H9 (cell line): ENCODE measurements around the gene DTNB. TPM values are rescaled to one million over a fixed set of nuclear protein-coding genes. Genes with fewer than 3 reads are reported as not detected.

Experiments used
- DNase-seq: peaks from one replicate; pipeline ENCODE4 v3.0.0-alpha.2; 2017
- H2AFZ ChIP-seq: one replicate; pipeline ENCODE4 v1.6.1; 2013; ENCODE audit warnings: mild to moderate bottlenecking, low read length, control low read depth, moderate library complexity
- H2AK5ac ChIP-seq: 2 replicates; pipeline ENCODE4 v1.6.1; 2013; ENCODE audit warnings: low read length, control low read depth, mixed read lengths; ENCODE audit not compliant: insufficient read length
- H2BK120ac ChIP-seq: one replicate; pipeline ENCODE4 v1.6.1; 2013; ENCODE audit warnings: low read depth, mild to moderate bottlenecking, low read length, control low read depth, inconsistent platforms; ENCODE audit not compliant: poor library complexity, severe bottlenecking
- H2BK12ac ChIP-seq: 2 replicates; pipeline ENCODE4 v1.6.1; 2013; ENCODE audit warnings: low read length, control low read depth, mixed read lengths, low read depth; ENCODE audit not compliant: insufficient read length
- H2BK15ac ChIP-seq: 2 replicates; pipeline ENCODE4 v1.6.1; 2013; ENCODE audit warnings: low read depth, low read length, control low read depth
- H2BK20ac ChIP-seq: one replicate; pipeline ENCODE4 v1.6.1; 2013; ENCODE audit warnings: low read depth, mild to moderate bottlenecking, low read length, control low read depth, inconsistent platforms; ENCODE audit not compliant: poor library complexity, severe bottlenecking
- H2BK5ac ChIP-seq: 2 replicates; pipeline ENCODE4 v1.6.1; 2013; ENCODE audit warnings: low read length, control low read depth, mixed read lengths; ENCODE audit not compliant: insufficient read length
- H3K14ac ChIP-seq: 2 replicates; pipeline ENCODE4 v1.6.1; 2013; ENCODE audit warnings: low read length, control low read depth; ENCODE audit not compliant: insufficient read depth
- H3K18ac ChIP-seq: 2 replicates; pipeline ENCODE4 v1.6.1; 2013; ENCODE audit warnings: low read depth, mild to moderate bottlenecking, mixed read lengths, low read length, control low read depth; ENCODE audit not compliant: insufficient read length
- H3K23ac ChIP-seq: 2 replicates; pipeline ENCODE4 v1.6.1; 2013; ENCODE audit warnings: low read length, control low read depth, mixed read lengths, low read depth; ENCODE audit not compliant: insufficient read length
- H3K23me2 ChIP-seq: 2 replicates; pipeline ENCODE4 v1.6.1; 2013; ENCODE audit warnings: low read depth, mild to moderate bottlenecking, mixed read lengths, low read length, control low read depth; ENCODE audit not compliant: insufficient read length, poor library complexity, severe bottlenecking
- H3K27ac ChIP-seq: 2 replicates; pipeline ENCODE4 v1.5.1; 2013; ENCODE audit warnings: low read length, control low read depth, mixed read lengths, low read depth; ENCODE audit not compliant: insufficient read length
- H3K27me3 ChIP-seq: 2 replicates; pipeline ENCODE4 v1.6.1; 2013; ENCODE audit warnings: low read length, control low read depth, inconsistent platforms; ENCODE audit not compliant: insufficient read depth
- H3K4ac ChIP-seq: 2 replicates; pipeline ENCODE4 v1.6.1; 2013; ENCODE audit warnings: low read depth, mild to moderate bottlenecking, control low read depth, inconsistent platforms, low read length, moderate library complexity
- H3K4me1 ChIP-seq: 2 replicates; pipeline ENCODE4 v1.6.1; 2013; ENCODE audit warnings: low read length, control low read depth, inconsistent platforms; ENCODE audit not compliant: insufficient read depth
- H3K4me2 ChIP-seq: 2 replicates; pipeline ENCODE4 v1.6.1; 2013; ENCODE audit warnings: low read length, control low read depth, mixed read lengths; ENCODE audit not compliant: insufficient read length, insufficient read depth
- H3K56ac ChIP-seq: 2 replicates; pipeline ENCODE4 v1.6.1; 2013; ENCODE audit warnings: low read depth, mild to moderate bottlenecking, mixed read lengths, low read length, control low read depth; ENCODE audit not compliant: insufficient read length
- H3K79me1 ChIP-seq: 2 replicates; pipeline ENCODE4 v1.6.1; 2013; ENCODE audit warnings: low read depth, mild to moderate bottlenecking, moderate library complexity, low read length, control low read depth, inconsistent platforms; ENCODE audit not compliant: insufficient read depth, poor library complexity, severe bottlenecking
- H3K79me2 ChIP-seq: 2 replicates; pipeline ENCODE4 v1.6.1; 2013; ENCODE audit warnings: low read length, control low read depth, inconsistent platforms; ENCODE audit not compliant: insufficient read depth
- H3K9ac ChIP-seq: 2 replicates; pipeline ENCODE4 v1.6.1; 2013; ENCODE audit warnings: low read length, control low read depth, mixed read lengths; ENCODE audit not compliant: insufficient read length; ENCODE audit errors: extremely low read depth
- H3K9me3 ChIP-seq: one replicate; pipeline ENCODE4 v1.6.1; 2013; ENCODE audit warnings: low read depth, low read length, inconsistent platforms; ENCODE audit not compliant: control insufficient read depth
- H3T11ph ChIP-seq: one replicate; pipeline ENCODE4 v1.6.1; 2013; ENCODE audit warnings: mild to moderate bottlenecking, low read length, control low read depth, inconsistent platforms
- H4K20me1 ChIP-seq: one replicate; pipeline ENCODE4 v1.6.1; 2013; ENCODE audit not compliant: control insufficient read depth, insufficient read length, insufficient read depth
- H4K5ac ChIP-seq: 2 replicates; pipeline ENCODE4 v1.6.1; 2013; ENCODE audit warnings: low read depth, mild to moderate bottlenecking, mixed read lengths, low read length, control low read depth; ENCODE audit not compliant: insufficient read length
- H4K8ac ChIP-seq: replicated peaks from 2 replicates; pipeline ENCODE4 v1.6.1; 2013; ENCODE audit warnings: low read length, control low read depth, mixed read lengths, low read depth; ENCODE audit not compliant: insufficient read length
- H4K91ac ChIP-seq: 2 replicates; pipeline ENCODE4 v1.6.1; 2013; ENCODE audit warnings: low read depth, mild to moderate bottlenecking, moderate library complexity, mixed read lengths, low read length, control low read depth; ENCODE audit not compliant: insufficient read length
- H3K27ac Mint-ChIP-seq, 3 experiments: 2 replicates in 2 of 3; 3 replicates in 1 of 3; pipeline ENCODE4 v1.8.0; 2020 to 2021; ENCODE audit warnings: mixed read lengths in 3 of 3, mild to moderate bottlenecking in 1 of 3, moderate library complexity in 1 of 3
- H3K27me3 Mint-ChIP-seq: 2 replicates; pipeline ENCODE4 v1.8.0; 2021; ENCODE audit warnings: low read depth, mild to moderate bottlenecking, moderate library complexity, mixed read lengths
- H3K36me3 Mint-ChIP-seq, 3 experiments: 2 replicates in 2 of 3; 3 replicates in 1 of 3; pipeline ENCODE4 v1.8.0; 2020 to 2021; ENCODE audit warnings: low read depth in 3 of 3, mixed read lengths in 3 of 3; ENCODE audit not compliant: insufficient read depth in 1 of 3
- H3K4me1 Mint-ChIP-seq, 2 experiments: 2 replicates each; pipeline ENCODE4 v1.8.0; 2020; ENCODE audit warnings: mixed read lengths in 2 of 2
- H3K4me3 Mint-ChIP-seq, 2 experiments: 2 replicates in 1 of 2; 3 replicates in 1 of 2; pipeline ENCODE4 v1.8.0; 2020 to 2021; ENCODE audit warnings: mild to moderate bottlenecking in 2 of 2, mixed read lengths in 2 of 2, moderate library complexity in 1 of 2
- H3K9me3 Mint-ChIP-seq, 2 experiments: 2 replicates in 1 of 2; 3 replicates in 1 of 2; pipeline ENCODE4 v1.8.0; 2020; ENCODE audit warnings: mild to moderate bottlenecking in 2 of 2, mixed read lengths in 2 of 2, moderate library complexity in 1 of 2
- CTCF ChIP-seq: fragments of 200-600 bp; sonication (generic); conservative IDR thresholded peaks from 3 replicates; pipeline ENCODE4 v1.8.0; 2021; ENCODE audit warnings: antibody characterized with exemption, mild to moderate bottlenecking
- WGBS: extraction: QIAGEN DNeasy Blood & Tissue Kit; methylation state at CpG from one replicate; pipeline ENCODE4 v1.1.7; 2013; ENCODE audit warnings: missing lambda C conversion rate, low lambda C conversion rate, mixed read lengths; ENCODE audit not compliant: insufficient read length; ENCODE audit errors: extremely low coverage; 5-methylcytosine and 5-hydroxymethylcytosine counted together
- total RNA-seq: library from RNA; stranded (reverse); gene quantifications from 2 replicates; pipeline ENCODE4 v1.2.1, GENCODE V29; 2021

The DTNB gene
- total RNA-seq, 1 experiment from 2014 or later, result 26.7 TPM

- Histone ChIP-seq H3K27ac (no peak overlapping the region), H4K5ac (no peak overlapping the region), H3K27me3 (no peaks in the 10 kb centered on the region), H2AK5ac (no peak overlapping the region), H3K79me1 (no peaks in the 10 kb centered on the region), H4K8ac (no peak overlapping the region), H3K4me2 (no peak overlapping the region), H3K4ac (no peak overlapping the region), H2BK12ac (no peak overlapping the region), H3K18ac (no peak overlapping the region), H2AFZ (no peak overlapping the region), H3T11ph (no peak overlapping the region), H2BK5ac (no peak overlapping the region), H3K56ac (no peak overlapping the region), H3K9me3 (no peaks in the 10 kb centered on the region), H3K14ac (no peak overlapping the region), H4K20me1 (no peaks in the 10 kb centered on the region), H2BK20ac (no peak overlapping the region), H2BK120ac (no peak overlapping the region), H3K4me1 (no peaks in the 10 kb centered on the region), H4K91ac (no peak overlapping the region), H2BK15ac (no peak overlapping the region), H3K23me2 (no peaks in the 10 kb centered on the region), H3K23ac (no peak overlapping the region), H3K9ac (no peak overlapping the region), H3K79me2 (no peaks in the 10 kb centered on the region)
- Mint-ChIP-seq H3K27me3 (no peaks in the 10 kb centered on the region), H3K9me3 (no peaks in the 10 kb centered on the region), H3K36me3 (no peaks in the 10 kb centered on the region), H3K27ac (no peak overlapping the region; a peak in 2 of 7 replicates), H3K4me3 (no peak overlapping the region), H3K4me1 (no peaks in the 10 kb centered on the region)
- DNase-seq, result no peak
- WGBS, result no CpG with 5 or more reads among the region's 3 CpGs
- no peak for TF ChIP-seq CTCF
Measured at GRCh38 chr2:25506226-25506625, 167.2 kb downstream of the DTNB start.
